HUES48 (cell line): ENCODE results near the gene PPARA.

ENCODE experiments used
- H3K27ac ChIP-seq: one replicate; pipeline ENCODE4 v1.7.0; 2013; ENCODE audit warnings: low read depth, low read length, inconsistent platforms
- H3K27me3 ChIP-seq: 2 replicates; pipeline ENCODE4 v1.6.1; 2013; ENCODE audit warnings: mild to moderate bottlenecking, low read length; ENCODE audit not compliant: control insufficient read depth, insufficient read depth
- H3K36me3 ChIP-seq: 2 replicates; pipeline ENCODE4 v1.6.1; 2013; ENCODE audit warnings: low read length; ENCODE audit not compliant: control insufficient read depth, insufficient read depth
- H3K4me1 ChIP-seq: 2 replicates; pipeline ENCODE4 v1.6.1; 2013; ENCODE audit warnings: mild to moderate bottlenecking, low read length; ENCODE audit not compliant: control insufficient read depth, insufficient read depth
- H3K4me3 ChIP-seq: 2 replicates; pipeline ENCODE4 v1.5.1; 2013; ENCODE audit warnings: mild to moderate bottlenecking, low read depth, low read length
- H3K9ac ChIP-seq: 2 replicates; pipeline ENCODE4 v1.6.1; 2013; ENCODE audit warnings: mild to moderate bottlenecking, low read depth, low read length, moderate library complexity
- H3K9me3 ChIP-seq: 2 replicates; pipeline ENCODE4 v1.6.1; 2013; ENCODE audit warnings: low read length; ENCODE audit not compliant: control insufficient read depth, insufficient read depth

The PPARA gene

GRCh38 chr22:46163557-46163888, 13.2 kb downstream of the PPARA start:
- Histone ChIP-seq H3K36me3 (no peaks in the 10 kb centered on the region), H3K27ac (no peak overlapping the region), H3K4me1 (no peaks in the 10 kb centered on the region)

GRCh38 chr22:46165977-46166376, 15.7 kb downstream of the PPARA start:
- Histone ChIP-seq H3K9me3 (no peaks in the 10 kb centered on the region), H3K9ac (no peak overlapping the region), H3K4me1 (no peaks in the 10 kb centered on the region), H3K36me3 (no peaks in the 10 kb centered on the region), H3K27me3 (no peaks in the 10 kb centered on the region), H3K27ac (no peak overlapping the region), H3K4me3 (no peak overlapping the region)

More at GRCh38 chr22:46163557-46163888, 13.2 kb downstream of the PPARA start:
- Histone ChIP-seq H3K4me3 (no peak overlapping the region), H3K9me3 (no peaks in the 10 kb centered on the region), H3K9ac (no peak overlapping the region), H3K27me3 (no peaks in the 10 kb centered on the region)

GRCh38 chr22:46169628-46170027, 19.3 kb downstream of the PPARA start:
- no peaks in the 10 kb centered on the region for H3K27me3 ChIP-seq
- no peaks in the 10 kb centered on the region for H3K36me3 ChIP-seq
- H3K4me1 ChIP-seq: no peaks in the 10 kb centered on the region
- H3K9me3 ChIP-seq: no peaks in the 10 kb centered on the region
- H3K9ac ChIP-seq: no peak overlapping the region
- H3K4me3 ChIP-seq: no peak overlapping the region
- H3K27ac ChIP-seq: no peak overlapping the region

- Histone ChIP-seq H3K4me1 (no peaks in the 10 kb centered on the region), H3K9ac (no peak overlapping the region), H3K9me3 (no peaks in the 10 kb centered on the region), H3K4me3 (no peak overlapping the region), H3K27me3 (no peaks in the 10 kb centered on the region), H3K27ac (no peak overlapping the region), H3K36me3 (no peaks in the 10 kb centered on the region)
These were observed 21.6 kb downstream of the PPARA start for GRCh38 chr22:46171940-46172339.

GRCh38 chr22:46172522-46173110, 22.3 kb downstream of the PPARA start:
- Histone ChIP-seq H3K27me3 (no peaks in the 10 kb centered on the region), H3K36me3 (no peaks in the 10 kb centered on the region), H3K9ac (no peak overlapping the region), H3K4me1 (no peaks in the 10 kb centered on the region), H3K27ac (no peak overlapping the region), H3K9me3 (no peaks in the 10 kb centered on the region), H3K4me3 (no peak overlapping the region)

- Histone ChIP-seq H3K4me3 (no peak overlapping the region), H3K9ac (no peak overlapping the region), H3K27me3 (no peaks in the 10 kb centered on the region), H3K27ac (no peak overlapping the region), H3K9me3 (no peaks in the 10 kb centered on the region), H3K36me3 (no peaks in the 10 kb centered on the region), H3K4me1 (no peaks in the 10 kb centered on the region)
These were observed 22.8 kb downstream of the PPARA start for GRCh38 chr22:46173152-46173551.

GRCh38 chr22:46175631-46176030, 25.3 kb downstream of the PPARA start:
- H3K4me1 ChIP-seq: no peaks in the 10 kb centered on the region
- peaks cover 11% of the 10 kb centered on the region for H3K9me3 ChIP-seq
- H3K27me3 ChIP-seq: no peaks in the 10 kb centered on the region
- H3K4me3 ChIP-seq: no peak overlapping the region
- no peaks in the 10 kb centered on the region for H3K36me3 ChIP-seq
- no peak overlapping the region for H3K9ac ChIP-seq
- no peak overlapping the region for H3K27ac ChIP-seq

- Histone ChIP-seq H3K27ac (no peak overlapping the region), H3K4me3 (no peak overlapping the region), H3K4me1 (no peaks in the 10 kb centered on the region), H3K9me3 (peaks cover 20% of the 10 kb centered on the region), H3K27me3 (no peaks in the 10 kb centered on the region), H3K36me3 (no peaks in the 10 kb centered on the region), H3K9ac (no peak overlapping the region)
These were observed 26.2 kb downstream of the PPARA start for GRCh38 chr22:46176508-46177003.

GRCh38 chr22:46178755-46179505, 28.6 kb downstream of the PPARA start:
- Histone ChIP-seq H3K9me3 (peaks cover 23% of the 10 kb centered on the region), H3K27ac (no peak overlapping the region), H3K36me3 (no peaks in the 10 kb centered on the region), H3K4me3 (no peak overlapping the region), H3K27me3 (no peaks in the 10 kb centered on the region), H3K4me1 (no peaks in the 10 kb centered on the region), H3K9ac (no peak overlapping the region)

GRCh38 chr22:46179748-46180147, 29.4 kb downstream of the PPARA start:
- no peak overlapping the region for H3K27ac ChIP-seq
- H3K4me1 ChIP-seq: no peaks in the 10 kb centered on the region
- no peaks in the 10 kb centered on the region for H3K36me3 ChIP-seq
- no peaks in the 10 kb centered on the region for H3K27me3 ChIP-seq
- H3K9me3 ChIP-seq: peaks cover 23% of the 10 kb centered on the region
- H3K4me3 ChIP-seq: no peak overlapping the region
- H3K9ac ChIP-seq: no peak overlapping the region

- no peak overlapping the region for H3K27ac ChIP-seq
- no peaks in the 10 kb centered on the region for H3K27me3 ChIP-seq
- H3K36me3 ChIP-seq: no peaks in the 10 kb centered on the region
- no peak overlapping the region for H3K9ac ChIP-seq
- H3K4me1 ChIP-seq: no peaks in the 10 kb centered on the region
- H3K4me3 ChIP-seq: no peak overlapping the region
- H3K9me3 ChIP-seq: peaks cover 23% of the 10 kb centered on the region
These were observed 30.2 kb downstream of the PPARA start for GRCh38 chr22:46180370-46181137.
